ENCODE results near the gene MSL1.

DNA sequence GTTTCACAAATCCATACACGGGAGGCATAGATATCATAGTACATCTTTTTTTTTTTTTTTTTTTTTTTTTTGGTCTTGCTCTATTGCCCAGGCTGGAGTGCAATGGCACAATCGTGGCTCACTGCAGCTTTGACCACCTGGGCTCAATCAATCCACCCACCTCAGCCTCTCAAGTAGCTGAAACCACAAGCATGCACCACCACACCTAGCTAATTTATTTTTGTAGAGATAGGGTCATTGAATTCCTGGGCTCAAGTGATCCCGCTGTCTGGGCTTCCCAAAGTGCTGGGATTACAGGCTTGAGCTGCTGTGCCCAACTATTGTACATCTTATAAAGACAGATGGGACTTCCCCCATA, 52.0 kb downstream of the MSL1 start:
- TF ChIP-seq, protein P1, sequence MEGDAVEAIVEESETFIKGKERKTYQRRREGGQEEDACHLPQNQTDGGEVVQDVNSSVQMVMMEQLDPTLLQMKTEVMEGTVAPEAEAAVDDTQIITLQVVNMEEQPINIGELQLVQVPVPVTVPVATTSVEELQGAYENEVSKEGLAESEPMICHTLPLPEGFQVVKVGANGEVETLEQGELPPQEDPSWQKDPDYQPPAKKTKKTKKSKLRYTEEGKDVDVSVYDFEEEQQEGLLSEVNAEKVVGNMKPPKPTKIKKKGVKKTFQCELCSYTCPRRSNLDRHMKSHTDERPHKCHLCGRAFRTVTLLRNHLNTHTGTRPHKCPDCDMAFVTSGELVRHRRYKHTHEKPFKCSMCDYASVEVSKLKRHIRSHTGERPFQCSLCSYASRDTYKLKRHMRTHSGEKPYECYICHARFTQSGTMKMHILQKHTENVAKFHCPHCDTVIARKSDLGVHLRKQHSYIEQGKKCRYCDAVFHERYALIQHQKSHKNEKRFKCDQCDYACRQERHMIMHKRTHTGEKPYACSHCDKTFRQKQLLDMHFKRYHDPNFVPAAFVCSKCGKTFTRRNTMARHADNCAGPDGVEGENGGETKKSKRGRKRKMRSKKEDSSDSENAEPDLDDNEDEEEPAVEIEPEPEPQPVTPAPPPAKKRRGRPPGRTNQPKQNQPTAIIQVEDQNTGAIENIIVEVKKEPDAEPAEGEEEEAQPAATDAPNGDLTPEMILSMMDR (IDR thresholded peaks at IDR 0.05), result no peak
- TF ChIP-seq POLR2A (IDR thresholded peaks at IDR 0.05), result no peak
